ENCODE measurements around the gene TRAM2.

Gene TRAM2

GRCh38 chr6:52548353-52548713 is 28.5 kb downstream of the TRAM2 start:
- peaks cover 93% of the 10 kb centered on the region for H3K79me2 ChIP-seq (ENCODE audit: insufficient read depth, low read length)
- H2AFZ ChIP-seq (ENCODE audit: low read length), result no peak overlapping the region
- no peak for TF ChIP-seq EZH2phosphoT487 (IDR thresholded peaks at IDR 0.05; ENCODE audit: borderline replicate concordance)
- TF ChIP-seq CTCF (conservative IDR thresholded peaks at IDR 0.05; ENCODE audit: low read length), result no peak
- H3K4me1 ChIP-seq (ENCODE audit: insufficient read depth, low read length, poor library complexity, severe bottlenecking), result peaks cover 98% of the 10 kb centered on the region
- no peaks in the 10 kb centered on the region for H3K27me3 ChIP-seq (ENCODE audit: insufficient read depth, low read length, poor library complexity, severe bottlenecking)
- peaks cover 21% of the 10 kb centered on the region for H4K20me1 ChIP-seq (ENCODE audit: insufficient read depth, low read length, poor library complexity, severe bottlenecking)
- no peaks in the 10 kb centered on the region for H3K9me3 ChIP-seq (ENCODE audit: insufficient read depth, low read depth, low read length)
- peak overlapping the region; percentile 16 for H3K4me2 ChIP-seq (ENCODE audit: low read depth, low read length, poor library complexity, severe bottlenecking)
- H3K9ac ChIP-seq (ENCODE audit: low read depth, low read length, poor library complexity, severe bottlenecking), result no peak overlapping the region
- H3K9me2 ChIP-seq (replicated peaks; ENCODE audit: low read depth, low read length), result no peaks in the 10 kb centered on the region
- H3K36me3 ChIP-seq (ENCODE audit: insufficient read depth, low read length), result peaks cover 21% of the 10 kb centered on the region; the same call in 1 of the 2 replicates
- 0 out of 2 replicates have a peak, but pooled peaks cover 8% of the 10 kb centered on the region for H3F3A ChIP-seq (ENCODE audit: low read depth)
- H3K4me3 ChIP-seq (ENCODE audit: low read length, poor library complexity, severe bottlenecking), result no peak overlapping the region

GRCh38 chr6:52547647-52548352 is 29.1 kb downstream of the TRAM2 start:
- Histone ChIP-seq H3F3A (ENCODE audit: low read depth) (0 out of 2 replicates have a peak, but pooled peaks cover 8% of the 10 kb centered on the region), H3K36me3 (ENCODE audit: insufficient read depth, low read length) (peaks cover 21% of the 10 kb centered on the region; the same call in 1 of the 2 replicates), H3K9me3 (ENCODE audit: insufficient read depth, low read depth, low read length) (no peaks in the 10 kb centered on the region), H3K9ac (ENCODE audit: low read depth, low read length, poor library complexity, severe bottlenecking) (no peak overlapping the region), H3K27me3 (ENCODE audit: insufficient read depth, low read length, poor library complexity, severe bottlenecking) (no peaks in the 10 kb centered on the region), H3K4me3 (ENCODE audit: low read length, poor library complexity, severe bottlenecking) (no peak overlapping the region), H3K9me2 (replicated peaks; ENCODE audit: low read depth, low read length) (no peaks in the 10 kb centered on the region), H3K79me2 (ENCODE audit: insufficient read depth, low read length) (peaks cover 93% of the 10 kb centered on the region), H2AFZ (ENCODE audit: low read length) (no peak overlapping the region), H4K20me1 (ENCODE audit: insufficient read depth, low read length, poor library complexity, severe bottlenecking) (peaks cover 21% of the 10 kb centered on the region), H3K4me1 (ENCODE audit: insufficient read depth, low read length, poor library complexity, severe bottlenecking) (peaks cover 94% of the 10 kb centered on the region), H3K4me2 (ENCODE audit: low read depth, low read length, poor library complexity, severe bottlenecking) (no peak overlapping the region)
- no peak for TF ChIP-seq EZH2phosphoT487 (IDR thresholded peaks at IDR 0.05; ENCODE audit: borderline replicate concordance)
- TF ChIP-seq CTCF (conservative IDR thresholded peaks at IDR 0.05; ENCODE audit: low read length), result no peak

- Histone ChIP-seq H3K4me1 (ENCODE audit: insufficient read depth, low read length, poor library complexity, severe bottlenecking) (peaks cover 93% of the 10 kb centered on the region), H3K4me2 (ENCODE audit: low read depth, low read length, poor library complexity, severe bottlenecking) (no peak overlapping the region), H3K9me2 (replicated peaks; ENCODE audit: low read depth, low read length) (no peaks in the 10 kb centered on the region), H3K4me3 (ENCODE audit: low read length, poor library complexity, severe bottlenecking) (no peak overlapping the region), H3K9me3 (ENCODE audit: insufficient read depth, low read depth, low read length) (no peaks in the 10 kb centered on the region), H3K79me2 (ENCODE audit: insufficient read depth, low read length) (peaks cover 93% of the 10 kb centered on the region), H3K27me3 (ENCODE audit: insufficient read depth, low read length, poor library complexity, severe bottlenecking) (no peaks in the 10 kb centered on the region), H3K36me3 (ENCODE audit: insufficient read depth, low read length) (peaks cover 21% of the 10 kb centered on the region; the same call in 1 of the 2 replicates), H3F3A (ENCODE audit: low read depth) (0 out of 2 replicates have a peak, but pooled peaks cover 8% of the 10 kb centered on the region), H2AFZ (ENCODE audit: low read length) (no peak overlapping the region), H3K9ac (ENCODE audit: low read depth, low read length, poor library complexity, severe bottlenecking) (peak overlapping the region; percentile 17), H4K20me1 (ENCODE audit: insufficient read depth, low read length, poor library complexity, severe bottlenecking) (peaks cover 13% of the 10 kb centered on the region)
- TF ChIP-seq EZH2phosphoT487 (IDR thresholded peaks at IDR 0.05; ENCODE audit: borderline replicate concordance) (no peak), CTCF (conservative IDR thresholded peaks at IDR 0.05; ENCODE audit: low read length) (no peak)
These were observed 30.2 kb downstream of the TRAM2 start for GRCh38 chr6:52546678-52547077.
